ENCODE results near the gene PRICKLE1. TPM values are rescaled to one million over a fixed set of nuclear protein-coding genes. Genes with fewer than 3 reads are reported as not detected.

PRICKLE1 gene
- total and polyA plus RNA-seq, 10 of the 15 experiments (the other 5 are each of a cell fraction or from before 2014, with no cell fraction given): 0.47 to 2.8 (median 0.86) TPM

- H3K27ac ChIP-seq (ENCODE audit: control insufficient read depth, insufficient read depth): no peak overlapping the region
- H3K27me3 ChIP-seq (replicated peaks in 1 of 2; ENCODE audit: control insufficient read depth in 2 of 2, insufficient read depth in 2 of 2, low read length in 1 of 2): no peaks in the 10 kb centered on the region
- ChIA-PET SMC1A (ENCODE audit: uncharacterized antibody, unreplicated experiment) (interaction anchor here (0.6 to 1.0 kb wide), 2 partner anchors 55 to 137 kb away, joined by 3 read pairs; no protein-coding TSS in a partner anchor), POLR2A (no interaction called here), RAD21 (ENCODE audit: unreplicated experiment) (no interaction called here), CTCF (interaction anchor here (1.1 kb wide), 1 partner anchor 11 kb away, joined by 3 read pairs; no protein-coding TSS in a partner anchor)
- in situ Hi-C loops (cut with MboI): no loop called here
- no peak overlapping the region for H3K4me2 ChIP-seq (ENCODE audit: control insufficient read depth, insufficient read depth)
- DNase-seq (ENCODE audit: low read depth, low spot score): no peak
- H3K79me2 ChIP-seq (ENCODE audit: control insufficient read depth, insufficient read depth, low read length): no peaks in the 10 kb centered on the region
- H3K36me3 ChIP-seq (ENCODE audit: control insufficient read depth in 2 of 2, insufficient read depth in 2 of 2, low read length in 1 of 2): peaks cover 2 to 17% of the 10 kb centered on the region in 2 experiments; a peak in 3 of 4 replicates
- 99% methylated on average over 16 of the region's 16 CpGs for WGBS (ENCODE audit: insufficient coverage, insufficient replicate concordance, low lambda C conversion rate, missing lambda C conversion rate)
- no peak for FAIRE-seq
- ATAC-seq: no peak
- H4K20me1 ChIP-seq (ENCODE audit: control insufficient read depth, insufficient read depth): no peaks in the 10 kb centered on the region
- H3K4me3 ChIP-seq: no peak overlapping the region
- H3K9ac ChIP-seq (ENCODE audit: control insufficient read depth, insufficient read depth, low read length): no peak overlapping the region
- intact Hi-C loops (cut with micrococcal nuclease; ENCODE audit: unreplicated experiment): no loop called here
- no peak for TF ChIP-seq CHD1 (IDR thresholded peaks at IDR 0.05; ENCODE audit: low read depth, low read length)
- no peak for TF ChIP-seq MTA3 (IDR thresholded peaks at IDR 0.05; ENCODE audit: borderline replicate concordance, low read length)
- TF ChIP-seq HDGF (IDR thresholded peaks at IDR 0.05): no peak
- no peak for TF ChIP-seq FOS (IDR thresholded peaks at IDR 0.05; ENCODE audit: borderline replicate concordance, extremely low read depth, insufficient read length)
- TF ChIP-seq RFX5 (IDR thresholded peaks at IDR 0.05; ENCODE audit: low read depth, low read length): no peak
- no peak for TF ChIP-seq ZBTB4 (CRISPR knock-in tag; IDR thresholded peaks at IDR 0.05)
- no peaks in the 10 kb centered on the region for H3K9me3 ChIP-seq (replicated peaks; ENCODE audit: control insufficient read depth, insufficient read depth, low read length)
- no TSS peak for BruUV-seq (replicated peaks)
- no peak overlapping the region for H2AFZ ChIP-seq (ENCODE audit: control insufficient read depth, low read depth, low read length)
- H3K4me1 ChIP-seq (ENCODE audit: control insufficient read depth, insufficient read depth, low read length): no peaks in the 10 kb centered on the region
These were observed 143.7 kb downstream of the PRICKLE1 start for GRCh38 chr12:42445891-42446290.

Measured in GM12878 (cell line).